A673 (cell line): Measurements from ENCODE around the gene TTC39A. TPM values are rescaled to one million over a fixed set of nuclear protein-coding genes. Genes with fewer than 3 reads are reported as not detected.

ENCODE experiments used
- BruUV-seq: library from RNA; stranded (reverse); fragments of 400-500 nt; replicated peaks from 2 replicates; lab custom pipeline; 2021; lab: Mats Ljungman, UMichigan
- CTCF ChIA-PET: fragments of 300-600 bp; sonication (Branson Sonifier 250); formaldehyde crosslinking; loops from one replicate; lab custom pipeline; 2022; ENCODE audit warnings: antibody characterized with exemption; lab: Charles Lee
- POLR2A ChIA-PET: fragments of 300-600 bp; sonication (Branson Sonifier 250); formaldehyde crosslinking; loops from one replicate; lab custom pipeline; 2022; ENCODE audit warnings: antibody characterized with exemption; ENCODE audit not compliant: low non-redundant PET; lab: Charles Lee
- DNase-seq: peaks from one replicate; pipeline ENCODE4 v3.0.0-alpha.2; 2015; ENCODE audit warnings: low spot score
- H3K27ac ChIP-seq: fragments of 200-600 bp; sonication (generic); 2 replicates; pipeline ENCODE4 v1.5.1; 2016; ENCODE audit warnings: mixed run types, low read depth, mild to moderate bottlenecking, mixed read lengths, antibody characterized with exemption, low read length; ENCODE audit not compliant: poor library complexity, severe bottlenecking
- H3K27me3 ChIP-seq: fragments of 200-600 bp; sonication (generic); replicated peaks from 2 replicates; pipeline ENCODE4 v1.6.1; 2017; ENCODE audit warnings: mixed run types, low read depth, mild to moderate bottlenecking, mixed read lengths, antibody characterized with exemption, low read length; ENCODE audit not compliant: insufficient read depth, poor library complexity
- H3K36me3 ChIP-seq: fragments of 200-600 bp; sonication (generic); 2 replicates; pipeline ENCODE4 v1.6.1; 2016; ENCODE audit warnings: mixed run types, mild to moderate bottlenecking, mixed read lengths, antibody characterized with exemption, low read length; ENCODE audit not compliant: insufficient read depth, poor library complexity, severe bottlenecking
- H3K4me1 ChIP-seq: fragments of 200-600 bp; sonication (generic); 2 replicates; pipeline ENCODE4 v1.6.1; 2017; ENCODE audit warnings: mixed run types, mild to moderate bottlenecking, mixed read lengths, antibody characterized with exemption, low read length; ENCODE audit not compliant: insufficient read depth, poor library complexity, severe bottlenecking
- H3K4me3 ChIP-seq: fragments of 200-600 bp; sonication (generic); 2 replicates; pipeline ENCODE4 v1.5.1; 2016; ENCODE audit warnings: low read depth, mixed run types, mild to moderate bottlenecking, mixed read lengths, low read length; ENCODE audit not compliant: poor library complexity, severe bottlenecking
- H3K9me3 ChIP-seq: fragments of 200-600 bp; sonication (generic); 2 replicates; pipeline ENCODE4 v1.6.1; 2016; ENCODE audit warnings: mixed run types, low read depth, mild to moderate bottlenecking, mixed read lengths, antibody characterized with exemption, low read length; ENCODE audit not compliant: poor library complexity, severe bottlenecking
- EZH2 ChIP-seq: fragments of 200-600 bp; sonication (generic); IDR thresholded peaks from 2 replicates; pipeline ENCODE4 v1.6.1; 2017; ENCODE audit warnings: borderline replicate concordance, low read depth, mild to moderate bottlenecking, mixed read lengths, antibody characterized with exemption, low read length; ENCODE audit not compliant: poor library complexity, severe bottlenecking
- intact Hi-C: fragments of 100-400 bp; cut with micrococcal nuclease; formaldehyde crosslinking; loops from one replicate; pipeline ENCODE4 v1.10.0; 2022; ENCODE audit not compliant: unreplicated experiment
- total RNA-seq: library from RNA; stranded (reverse); gene quantifications from 2 replicates; pipeline ENCODE4 v1.2.3, GENCODE V29; 2021
- TF ChIP-seq, protein P1 (sequence below): fragments of 300-800, 200-600 bp; sonication (generic); conservative IDR thresholded peaks from 2 replicates; pipeline ENCODE4 v1.5.1; 2017; ENCODE audit warnings: low read depth, mild to moderate bottlenecking, antibody characterized with exemption, low read length, moderate library complexity, mixed read lengths

The TTC39A gene
- total RNA-seq, 1 experiment from 2014 or later: 3.1 TPM

DNA sequence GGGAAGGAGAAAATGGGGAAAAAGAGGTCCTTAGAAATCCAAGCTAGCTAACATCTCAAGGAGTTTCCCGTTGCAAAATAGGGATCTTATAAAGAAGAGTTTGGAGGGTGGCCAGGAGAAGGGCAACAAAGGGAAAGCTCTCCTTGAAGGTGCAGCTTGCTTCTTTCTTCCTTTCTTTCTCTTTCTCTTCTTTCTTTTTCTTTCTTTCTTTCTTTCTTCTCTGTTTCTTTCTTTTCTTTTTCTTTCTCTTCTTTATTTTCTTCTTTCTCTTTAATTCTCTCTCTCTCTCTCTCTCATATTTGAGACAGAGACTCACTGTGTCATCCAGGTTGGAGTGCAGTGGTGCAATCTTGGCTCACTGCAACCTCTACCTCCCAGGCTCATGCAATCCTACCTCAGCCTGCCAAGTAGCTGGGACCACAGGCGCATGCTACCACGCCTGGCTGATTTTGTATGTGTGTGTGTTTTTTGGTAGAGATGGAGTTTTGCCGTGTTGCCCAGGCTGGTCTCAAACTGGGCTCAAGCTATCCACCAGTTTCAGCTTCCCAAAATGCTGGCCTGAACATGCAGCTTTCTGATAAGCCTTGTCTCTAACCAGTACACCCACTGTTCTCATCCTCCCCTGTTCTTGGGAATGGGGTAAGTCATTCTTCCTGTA lies 49.9 kb downstream of the TTC39A start:
- no peak for DNase-seq
- BruUV-seq: no TSS peak
- Histone ChIP-seq H3K4me1 (no peaks in the 10 kb centered on the region), H3K9me3 (no peaks in the 10 kb centered on the region), H3K4me3 (no peak overlapping the region), H3K27ac (no peak overlapping the region), H3K27me3 (no peaks in the 10 kb centered on the region), H3K36me3 (no peaks in the 10 kb centered on the region)
- ChIA-PET POLR2A (no interaction called here), CTCF (no interaction called here)
- TF ChIP-seq, protein P1, sequence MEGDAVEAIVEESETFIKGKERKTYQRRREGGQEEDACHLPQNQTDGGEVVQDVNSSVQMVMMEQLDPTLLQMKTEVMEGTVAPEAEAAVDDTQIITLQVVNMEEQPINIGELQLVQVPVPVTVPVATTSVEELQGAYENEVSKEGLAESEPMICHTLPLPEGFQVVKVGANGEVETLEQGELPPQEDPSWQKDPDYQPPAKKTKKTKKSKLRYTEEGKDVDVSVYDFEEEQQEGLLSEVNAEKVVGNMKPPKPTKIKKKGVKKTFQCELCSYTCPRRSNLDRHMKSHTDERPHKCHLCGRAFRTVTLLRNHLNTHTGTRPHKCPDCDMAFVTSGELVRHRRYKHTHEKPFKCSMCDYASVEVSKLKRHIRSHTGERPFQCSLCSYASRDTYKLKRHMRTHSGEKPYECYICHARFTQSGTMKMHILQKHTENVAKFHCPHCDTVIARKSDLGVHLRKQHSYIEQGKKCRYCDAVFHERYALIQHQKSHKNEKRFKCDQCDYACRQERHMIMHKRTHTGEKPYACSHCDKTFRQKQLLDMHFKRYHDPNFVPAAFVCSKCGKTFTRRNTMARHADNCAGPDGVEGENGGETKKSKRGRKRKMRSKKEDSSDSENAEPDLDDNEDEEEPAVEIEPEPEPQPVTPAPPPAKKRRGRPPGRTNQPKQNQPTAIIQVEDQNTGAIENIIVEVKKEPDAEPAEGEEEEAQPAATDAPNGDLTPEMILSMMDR: no peak
- TF ChIP-seq EZH2: no peak
- intact Hi-C loops: no loop called here

DNA sequence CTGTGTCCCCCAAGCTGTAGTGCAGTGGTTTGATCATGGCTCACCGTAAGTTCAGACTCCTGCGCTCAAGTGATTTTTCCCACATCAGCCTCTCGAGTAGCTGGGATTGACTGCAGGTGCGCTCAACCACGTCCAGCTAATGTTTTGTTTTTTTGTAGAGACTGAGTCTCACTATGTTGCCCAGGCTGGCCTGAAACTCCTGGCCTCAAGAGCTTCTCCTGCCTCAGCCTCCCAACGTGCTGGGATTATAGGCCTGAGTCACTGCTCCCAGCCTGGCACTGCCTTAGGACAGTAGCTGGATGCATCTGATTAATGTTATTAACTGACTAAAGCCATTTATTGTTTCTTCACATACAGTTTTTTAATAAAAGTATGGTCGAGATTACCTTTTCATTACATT lies 54.1 kb downstream of the TTC39A start:
- H3K36me3 ChIP-seq: peaks cover 12% of the 10 kb centered on the region
- no peak overlapping the region for H3K27ac ChIP-seq
- H3K4me1 ChIP-seq: peaks cover under 1% of the 10 kb centered on the region
- no TSS peak for BruUV-seq
- intact Hi-C loops: no loop called here
- H3K27me3 ChIP-seq: no peaks in the 10 kb centered on the region
- no peak for TF ChIP-seq EZH2
- TF ChIP-seq, protein P1: no peak
- no peaks in the 10 kb centered on the region for H3K9me3 ChIP-seq
- ChIA-PET POLR2A (no interaction called here), CTCF (interaction anchor here (0.5 kb wide), 1 partner anchor 25 kb away, joined by 9 read pairs; no protein-coding TSS in a partner anchor)
- DNase-seq: no peak
- H3K4me3 ChIP-seq: no peak overlapping the region

DNA sequence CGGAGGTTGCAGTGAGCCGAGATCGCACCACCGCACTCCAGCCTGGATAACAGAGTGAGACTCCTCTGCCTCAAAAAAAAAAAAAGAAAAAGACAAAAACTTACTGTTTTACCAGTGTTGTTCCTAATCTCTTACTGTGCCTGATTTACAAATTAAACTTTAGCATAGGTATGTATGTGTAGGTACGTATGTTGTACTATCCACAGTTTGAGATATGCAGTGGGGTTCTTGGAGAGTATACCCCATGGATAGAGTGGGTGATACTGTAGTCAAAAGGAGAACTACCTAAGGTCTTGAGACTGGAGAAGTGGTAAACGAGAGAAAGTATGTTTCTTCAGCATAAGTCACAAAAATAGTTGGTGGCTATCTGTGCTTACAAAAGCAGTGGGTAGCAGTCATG lies 55.7 kb downstream of the TTC39A start:
- intact Hi-C loops: no loop called here
- H3K9me3 ChIP-seq: no peaks in the 10 kb centered on the region
- TF ChIP-seq, protein P1: no peak
- TF ChIP-seq EZH2: no peak
- CTCF ChIA-PET: no interaction called here
- no peak for DNase-seq
- no peak overlapping the region for H3K4me3 ChIP-seq
- POLR2A ChIA-PET: no interaction called here
- no TSS peak for BruUV-seq
- peaks cover 15% of the 10 kb centered on the region for H3K36me3 ChIP-seq
- no peak overlapping the region for H3K27ac ChIP-seq
- peaks cover 10% of the 10 kb centered on the region for H3K4me1 ChIP-seq
- H3K27me3 ChIP-seq: no peaks in the 10 kb centered on the region
